ENCODE measurements around the gene KRT35.

Gene KRT35

GRCh38 chr17:41522301-41523224 is 41.6 kb upstream of the KRT35 start:
- H4K8ac ChIP-seq (ENCODE audit: low read depth, low read length), result peak overlapping the region; percentile 8
- no peak overlapping the region for H4K91ac ChIP-seq (ENCODE audit: low read depth, low read length)
- H3K4me3 ChIP-seq (ENCODE audit: low read depth, low read length), result no peak overlapping the region
- H3K23ac ChIP-seq (ENCODE audit: low read length), result no peak overlapping the region
- H3K36me3 ChIP-seq (ENCODE audit: control insufficient read depth in 1 of 2, insufficient read depth in 2 of 2, low read length in 2 of 2), result peaks cover 24 to 29% of the 10 kb centered on the region in 2 experiments
- H3K4me1 ChIP-seq (ENCODE audit: control insufficient read depth in 1 of 2, insufficient read depth in 2 of 2, low read length in 2 of 2), result peaks cover 16 to 22% of the 10 kb centered on the region in 2 experiments
- no peaks in the 10 kb centered on the region for H3K27me3 ChIP-seq (ENCODE audit: insufficient read depth, low read length)
- peak overlapping the region; percentile 1 for H2AK5ac ChIP-seq (ENCODE audit: low read length)
- peak overlapping the region; percentile 24 for H3K4me2 ChIP-seq (ENCODE audit: low read length)
- DNase-seq, result peak; percentile 78 to 79
- peaks cover 8% of the 10 kb centered on the region for H3K79me1 ChIP-seq (ENCODE audit: low read length)
- peak overlapping the region; percentile 25 for H2BK12ac ChIP-seq (ENCODE audit: low read length)
- H4K12ac ChIP-seq (ENCODE audit: low read depth, low read length), result no peak overlapping the region
- peak overlapping the region; percentile 8 for H3K18ac ChIP-seq (ENCODE audit: low read length)
- WGBS (ENCODE audit: extremely low coverage, insufficient coverage, insufficient read length), result no CpG with 5 or more reads among the region's 12 CpGs
- H3K4ac ChIP-seq (ENCODE audit: low read depth, low read length), result no peak overlapping the region
- peak overlapping the region; percentile 18 for H2BK120ac ChIP-seq (ENCODE audit: insufficient read depth, low read length, poor library complexity)
- H3K79me2 ChIP-seq (ENCODE audit: control insufficient read depth, insufficient read depth, low read length, poor library complexity), result peaks cover 9% of the 10 kb centered on the region
- peak overlapping the region; percentile 4 for H2BK5ac ChIP-seq (ENCODE audit: low read depth, low read length, poor library complexity)
- peaks cover 2% of the 10 kb centered on the region for H3K9me3 ChIP-seq (ENCODE audit: insufficient read depth, low read depth, low read length)
- H2AFZ ChIP-seq (ENCODE audit: insufficient read depth, low read length, poor library complexity), result no peak overlapping the region
- no peak overlapping the region for H3K9ac ChIP-seq (ENCODE audit: low read length)
- H3K27ac ChIP-seq (ENCODE audit: low read depth, low read length), result peak overlapping the region; percentile 78
- H3K14ac ChIP-seq (ENCODE audit: low read length), result no peak overlapping the region

GRCh38 chr17:41521574-41522261 is 40.8 kb upstream of the KRT35 start:
- H3K4me1 ChIP-seq (ENCODE audit: control insufficient read depth in 1 of 2, insufficient read depth in 2 of 2, low read length in 2 of 2), result peaks cover 16 to 18% of the 10 kb centered on the region in 2 experiments
- no peak overlapping the region for H4K12ac ChIP-seq (ENCODE audit: low read depth, low read length)
- peak overlapping the region; percentile 18 for H2BK120ac ChIP-seq (ENCODE audit: insufficient read depth, low read length, poor library complexity)
- H3K23ac ChIP-seq (ENCODE audit: low read length), result no peak overlapping the region
- WGBS (ENCODE audit: extremely low coverage, insufficient coverage, insufficient read length), result no CpG with 5 or more reads among the region's 6 CpGs
- no peak overlapping the region for H3K4me3 ChIP-seq (ENCODE audit: low read depth, low read length)
- H3K14ac ChIP-seq (ENCODE audit: low read length), result no peak overlapping the region
- H2AFZ ChIP-seq (ENCODE audit: insufficient read depth, low read length, poor library complexity), result no peak overlapping the region
- peak; percentile 89 to 93 for DNase-seq
- H2BK5ac ChIP-seq (ENCODE audit: low read depth, low read length, poor library complexity), result no peak overlapping the region
- peak overlapping the region; percentile 17 for H2BK12ac ChIP-seq (ENCODE audit: low read length)
- H3K4ac ChIP-seq (ENCODE audit: low read depth, low read length), result no peak overlapping the region
- peaks cover 1% of the 10 kb centered on the region for H3K79me2 ChIP-seq (ENCODE audit: control insufficient read depth, insufficient read depth, low read length, poor library complexity)
- H3K4me2 ChIP-seq (ENCODE audit: low read length), result peak overlapping the region; percentile 24
- H3K9me3 ChIP-seq (ENCODE audit: insufficient read depth, low read depth, low read length), result peaks cover 2% of the 10 kb centered on the region
- H3K27ac ChIP-seq (ENCODE audit: low read depth, low read length), result peak overlapping the region; percentile 78
- H2AK5ac ChIP-seq (ENCODE audit: low read length), result peak overlapping the region; percentile 1
- peak overlapping the region; percentile 8 for H3K18ac ChIP-seq (ENCODE audit: low read length)
- H3K79me1 ChIP-seq (ENCODE audit: low read length), result peaks cover 3% of the 10 kb centered on the region
- no peak overlapping the region for H3K9ac ChIP-seq (ENCODE audit: low read length)
- H4K8ac ChIP-seq (ENCODE audit: low read depth, low read length), result peak overlapping the region; percentile 8
- H4K91ac ChIP-seq (ENCODE audit: low read depth, low read length), result peak overlapping the region; percentile 7
- peaks cover 21 to 29% of the 10 kb centered on the region in 2 experiments for H3K36me3 ChIP-seq (ENCODE audit: control insufficient read depth in 1 of 2, insufficient read depth in 2 of 2, low read length in 2 of 2)
- H3K27me3 ChIP-seq (ENCODE audit: insufficient read depth, low read length), result no peaks in the 10 kb centered on the region

- Histone ChIP-seq H3K27ac (ENCODE audit: low read depth, low read length) (no peak overlapping the region), H3K14ac (ENCODE audit: low read length) (no peak overlapping the region), H3K79me2 (ENCODE audit: control insufficient read depth, insufficient read depth, low read length, poor library complexity) (no peaks in the 10 kb centered on the region), H2BK120ac (ENCODE audit: insufficient read depth, low read length, poor library complexity) (no peak overlapping the region), H3K4me3 (ENCODE audit: low read depth, low read length) (peak overlapping the region; percentile 9), H3K4me2 (ENCODE audit: low read length) (no peak overlapping the region), H3K36me3 (ENCODE audit: control insufficient read depth in 1 of 2, insufficient read depth in 2 of 2, low read length in 2 of 2) (peaks cover 20 to 29% of the 10 kb centered on the region in 2 experiments), H4K91ac (ENCODE audit: low read depth, low read length) (no peak overlapping the region), H3K4me1 (ENCODE audit: control insufficient read depth in 1 of 2, insufficient read depth in 2 of 2, low read length in 2 of 2) (peaks cover 16 to 17% of the 10 kb centered on the region in 2 experiments), H3K18ac (ENCODE audit: low read length) (no peak overlapping the region), H2BK5ac (ENCODE audit: low read depth, low read length, poor library complexity) (no peak overlapping the region), H3K4ac (ENCODE audit: low read depth, low read length) (no peak overlapping the region), H3K27me3 (ENCODE audit: insufficient read depth, low read length) (no peaks in the 10 kb centered on the region), H4K8ac (ENCODE audit: low read depth, low read length) (no peak overlapping the region), H4K12ac (ENCODE audit: low read depth, low read length) (no peak overlapping the region), H2AK5ac (ENCODE audit: low read length) (no peak overlapping the region), H2BK12ac (ENCODE audit: low read length) (peak overlapping the region; percentile 17), H3K9ac (ENCODE audit: low read length) (no peak overlapping the region), H3K9me3 (ENCODE audit: insufficient read depth, low read depth, low read length) (peaks cover 2% of the 10 kb centered on the region), H3K23ac (ENCODE audit: low read length) (no peak overlapping the region), H3K79me1 (ENCODE audit: low read length) (peaks cover 3% of the 10 kb centered on the region), H2AFZ (ENCODE audit: insufficient read depth, low read length, poor library complexity) (no peak overlapping the region)
- DNase-seq, result peak in 1 of 2 donors; percentile 51
- WGBS (ENCODE audit: extremely low coverage, insufficient coverage, insufficient read length), result no CpG with 5 or more reads among the region's 10 CpGs
Measured at GRCh38 chr17:41520821-41521521, 40.0 kb upstream of the KRT35 start.

Data from trophoblast cell (in vitro differentiated cells and primary cell).